Effector memory CD4-positive, alpha-beta T cell (primary cell): ENCODE data around the gene RBPMS2.

ENCODE experiments used
- DNase-seq, 3 donors: peaks; one replicate each; pipeline ENCODE4 v3.0.0-alpha.2; 2020
- H3K27ac ChIP-seq: 2 replicates; pipeline ENCODE4 v1.7.0; 2013; ENCODE audit warnings: mild to moderate bottlenecking, low read length, moderate library complexity; ENCODE audit not compliant: insufficient read depth, poor library complexity, severe bottlenecking
- H3K27me3 ChIP-seq: replicated peaks from 2 replicates; pipeline ENCODE4 v1.7.0; 2013; ENCODE audit warnings: mild to moderate bottlenecking, low read length; ENCODE audit not compliant: insufficient read depth, control insufficient read depth, poor library complexity, severe bottlenecking
- H3K36me3 ChIP-seq: 2 replicates; pipeline ENCODE4 v1.7.0; 2013; ENCODE audit warnings: mild to moderate bottlenecking, low read length, moderate library complexity; ENCODE audit not compliant: control insufficient read depth, insufficient read depth
- H3K4me1 ChIP-seq: 2 replicates; pipeline ENCODE4 v1.7.0; 2013; ENCODE audit warnings: low read length, mild to moderate bottlenecking; ENCODE audit not compliant: control insufficient read depth, insufficient read depth, poor library complexity, severe bottlenecking
- H3K4me3 ChIP-seq: 2 replicates; pipeline ENCODE4 v1.7.0; 2013; ENCODE audit warnings: low read length, low read depth, mild to moderate bottlenecking; ENCODE audit not compliant: insufficient read depth, poor library complexity, severe bottlenecking
- H3K9me3 ChIP-seq: 2 replicates; pipeline ENCODE4 v1.7.0; 2013; ENCODE audit warnings: mild to moderate bottlenecking, low read length, moderate library complexity; ENCODE audit not compliant: control insufficient read depth

The RBPMS2 gene

GRCh38 chr15:64760056-64760455, 15.3 kb downstream of the RBPMS2 start:
- Histone ChIP-seq H3K27ac (no peak overlapping the region), H3K9me3 (no peaks in the 10 kb centered on the region), H3K4me3 (no peak overlapping the region), H3K4me1 (no peaks in the 10 kb centered on the region), H3K36me3 (no peaks in the 10 kb centered on the region), H3K27me3 (no peaks in the 10 kb centered on the region)
- DNase-seq, result no peak

- H3K4me3 ChIP-seq, result no peak overlapping the region
- H3K27ac ChIP-seq, result no peak overlapping the region
- DNase-seq, result no peak
Observed at GRCh38 chr15:64755427-64755940, 19.9 kb downstream of the RBPMS2 start.

DNA sequence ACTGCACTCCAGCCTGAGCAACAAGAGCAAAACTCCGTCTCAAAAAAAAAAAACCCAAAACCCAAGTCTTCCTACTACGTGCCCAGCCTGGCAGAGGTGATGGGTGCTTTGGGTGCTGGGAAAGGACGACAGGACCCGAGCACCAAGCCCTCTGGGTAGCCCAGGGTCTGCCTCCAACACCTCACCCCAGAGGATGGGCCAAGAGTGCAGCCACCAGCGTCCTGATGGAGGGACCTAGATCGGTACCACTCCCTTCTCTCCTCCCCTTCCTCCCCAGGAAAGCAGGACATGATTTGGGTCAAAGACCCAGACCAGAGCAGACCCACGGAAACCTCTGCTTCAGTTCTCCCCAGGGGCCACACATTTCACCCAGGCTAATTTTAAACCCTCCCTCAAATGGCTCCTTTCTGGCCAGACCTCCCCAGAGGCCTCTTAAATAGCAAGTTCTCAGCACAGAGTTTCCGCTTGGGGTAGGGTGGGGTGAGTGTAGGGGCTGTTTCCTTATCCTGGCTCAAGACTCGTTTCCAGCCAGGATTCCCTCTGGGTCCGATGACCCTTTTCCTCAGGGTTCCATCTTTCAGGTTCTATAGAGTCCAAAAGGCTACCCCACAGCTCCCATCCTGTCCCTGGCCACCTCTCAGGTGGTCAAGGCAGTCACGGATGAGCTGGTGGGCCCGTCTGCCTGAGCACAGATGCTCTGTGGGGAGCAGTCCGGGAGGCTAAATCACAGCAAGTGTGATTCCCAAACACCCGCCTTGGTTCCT, 20.5 kb downstream of the RBPMS2 start:
- Histone ChIP-seq H3K27me3 (no peaks in the 10 kb centered on the region), H3K27ac (no peak overlapping the region), H3K36me3 (no peaks in the 10 kb centered on the region), H3K4me1 (no peaks in the 10 kb centered on the region), H3K4me3 (no peak overlapping the region), H3K9me3 (no peaks in the 10 kb centered on the region)
- DNase-seq, result no peak

More at GRCh38 chr15:64755427-64755940, 19.9 kb downstream of the RBPMS2 start:
- Histone ChIP-seq H3K36me3 (no peaks in the 10 kb centered on the region), H3K4me1 (no peaks in the 10 kb centered on the region), H3K9me3 (no peaks in the 10 kb centered on the region), H3K27me3 (no peaks in the 10 kb centered on the region)

GRCh38 chr15:64753480-64754185, 21.8 kb downstream of the RBPMS2 start:
- Histone ChIP-seq H3K4me3 (no peak overlapping the region), H3K36me3 (no peaks in the 10 kb centered on the region), H3K27ac (no peak overlapping the region), H3K9me3 (no peaks in the 10 kb centered on the region), H3K4me1 (no peaks in the 10 kb centered on the region), H3K27me3 (no peaks in the 10 kb centered on the region)
- DNase-seq, result no peak

- Histone ChIP-seq H3K27ac (no peak overlapping the region), H3K4me1 (no peaks in the 10 kb centered on the region), H3K9me3 (no peaks in the 10 kb centered on the region), H3K36me3 (no peaks in the 10 kb centered on the region), H3K27me3 (no peaks in the 10 kb centered on the region), H3K4me3 (no peak overlapping the region)
- no peak for DNase-seq
Observed at GRCh38 chr15:64751464-64751863, 23.9 kb downstream of the RBPMS2 start.

- no peaks in the 10 kb centered on the region for H3K36me3 ChIP-seq
- no peak for DNase-seq
- H3K4me1 ChIP-seq, result no peaks in the 10 kb centered on the region
- H3K27ac ChIP-seq, result no peak overlapping the region
- H3K27me3 ChIP-seq, result no peaks in the 10 kb centered on the region
- no peaks in the 10 kb centered on the region for H3K9me3 ChIP-seq
- no peak overlapping the region for H3K4me3 ChIP-seq
Observed at GRCh38 chr15:64749999-64750657, 25.3 kb downstream of the RBPMS2 start.

GRCh38 chr15:64749167-64749566, 26.2 kb downstream of the RBPMS2 start:
- no peak overlapping the region for H3K27ac ChIP-seq
- H3K27me3 ChIP-seq, result no peaks in the 10 kb centered on the region
- H3K4me1 ChIP-seq, result no peaks in the 10 kb centered on the region
- no peak for DNase-seq
- H3K36me3 ChIP-seq, result no peaks in the 10 kb centered on the region
- no peak overlapping the region for H3K4me3 ChIP-seq
- no peaks in the 10 kb centered on the region for H3K9me3 ChIP-seq

GRCh38 chr15:64748251-64748650, 27.1 kb downstream of the RBPMS2 start:
- H3K9me3 ChIP-seq, result no peaks in the 10 kb centered on the region
- no peaks in the 10 kb centered on the region for H3K4me1 ChIP-seq
- no peak overlapping the region for H3K27ac ChIP-seq
- H3K27me3 ChIP-seq, result no peaks in the 10 kb centered on the region
- H3K4me3 ChIP-seq, result no peak overlapping the region
- DNase-seq, result no peak
- H3K36me3 ChIP-seq, result no peaks in the 10 kb centered on the region

GRCh38 chr15:64747578-64747977, 27.8 kb downstream of the RBPMS2 start:
- no peak for DNase-seq
- Histone ChIP-seq H3K36me3 (no peaks in the 10 kb centered on the region), H3K27ac (no peak overlapping the region), H3K9me3 (no peaks in the 10 kb centered on the region), H3K4me1 (no peaks in the 10 kb centered on the region), H3K4me3 (no peak overlapping the region), H3K27me3 (no peaks in the 10 kb centered on the region)

DNA sequence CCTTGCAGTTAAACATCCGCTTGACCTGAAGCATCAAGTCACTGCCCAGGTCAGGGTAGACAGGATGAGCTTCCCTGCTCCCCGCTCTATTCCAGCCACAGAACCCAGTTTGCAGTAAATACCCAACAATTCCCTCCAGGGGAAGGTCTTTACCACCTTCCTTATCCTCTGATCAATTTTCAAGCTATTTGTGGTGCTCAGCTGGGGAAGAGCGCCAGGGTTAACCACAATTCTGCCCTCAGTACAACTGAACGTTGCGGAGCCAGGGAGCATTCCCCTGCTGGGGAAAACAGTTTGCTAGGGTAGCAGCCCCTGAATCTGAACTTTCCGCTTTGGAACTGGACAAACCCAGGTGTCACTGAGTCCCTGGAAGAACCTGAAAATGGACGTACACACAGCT, 28.5 kb downstream of the RBPMS2 start:
- Histone ChIP-seq H3K4me3 (no peak overlapping the region), H3K36me3 (no peaks in the 10 kb centered on the region), H3K4me1 (no peaks in the 10 kb centered on the region), H3K27me3 (no peaks in the 10 kb centered on the region), H3K27ac (no peak overlapping the region), H3K9me3 (no peaks in the 10 kb centered on the region)
- DNase-seq, result no peak
